HepG2 (cell line): ENCODE data around the gene NXPE4. TPM values are rescaled to one million over a fixed set of nuclear protein-coding genes. Genes with fewer than 3 reads are reported as not detected.

Source experiments
- ATAC-seq: fragments of 200-7000 bp; cut with Tn5 transposase; 3 replicates; pipeline ENCODE4 v1.9.1; 2020; ENCODE audit warnings: mild to moderate bottlenecking, moderate library complexity
- BruUV-seq: library from RNA; stranded (reverse); fragments of 400-500 nt; replicated peaks from 2 replicates; lab custom pipeline; 2021; lab: Mats Ljungman, UMichigan
- CTCF ChIA-PET: fragments of 300-600 bp; formaldehyde crosslinking; extraction: SDS; loops from one replicate; lab custom pipeline; 2021; ENCODE audit warnings: low total read pairs, inconsistent platforms, low intra/inter-chr PET ratio; lab: Yijun Ruan, JAX
- POLR2A ChIA-PET: fragments of 350-600 bp; sonication (Branson Sonifier 250); formaldehyde crosslinking; loops from one replicate; lab custom pipeline; 2020; ENCODE audit warnings: antibody characterized with exemption, inconsistent platforms; lab: Yijun Ruan, JAX
- DNase-seq: peaks from one replicate; pipeline ENCODE4 v3.0.0-alpha.2; 2015; ENCODE audit warnings: low spot score
- FAIRE-seq: peaks from 3 replicates; lab custom pipeline; 2011; peaks lifted over from hg19 to GRCh38; lab: Jason Lieb, UNC
- H2AFZ ChIP-seq: one replicate; pipeline ENCODE4 v1.6.1; 2011; ENCODE audit warnings: low read length, inconsistent platforms
- H3K27ac ChIP-seq: fragments of 300-600 bp; 3 replicates; pipeline ENCODE4 v1.8.0; 2011; ENCODE audit warnings: mixed run types, mild to moderate bottlenecking, mixed read lengths, low read length, inconsistent platforms; ENCODE audit not compliant: insufficient read depth; ENCODE audit errors: extremely low read length
- H3K27me3 ChIP-seq, 2 experiments: fragments of 200-600 bp in 1 of 2; 2 replicates in 1 of 2; 3 replicates in 1 of 2; pipeline versions ENCODE4 v1.6.0 to v1.8.0; 2011; ENCODE audit warnings: low read length in 2 of 2, mild to moderate bottlenecking in 2 of 2, moderate library complexity in 2 of 2, inconsistent platforms in 1 of 2; ENCODE audit not compliant: insufficient read depth in 2 of 2, control insufficient read depth in 1 of 2
- H3K36me3 ChIP-seq, 2 experiments: fragments of 200-600 bp in 1 of 2; replicated peaks in 1 of 2; 2 replicates in 1 of 2; 3 replicates in 1 of 2; pipeline versions ENCODE4 v1.5.1 to v1.8.0; 2011; ENCODE audit warnings: low read length in 2 of 2, inconsistent platforms in 1 of 2; ENCODE audit not compliant: insufficient read depth in 2 of 2, control insufficient read depth in 1 of 2
- H3K4me1 ChIP-seq: 2 replicates; pipeline ENCODE4 v1.5.1; 2012; ENCODE audit warnings: low read length, inconsistent platforms; ENCODE audit not compliant: insufficient read depth
- H3K4me2 ChIP-seq: 2 replicates; pipeline ENCODE4 v1.6.0; 2011; ENCODE audit warnings: low read depth, low read length, inconsistent platforms
- H3K4me3 ChIP-seq, 3 experiments: fragments of 200-600 bp in 1 of 3; sonication (generic), shearing (Covaris generic) in 1 of 3; replicated peaks in 1 of 3; 2 replicates each; pipeline ENCODE4 v1.5.1; 2011 to 2016; ENCODE audit warnings: low read length in 3 of 3, inconsistent platforms in 2 of 3, low read depth in 2 of 3, mild to moderate bottlenecking in 2 of 3, control low read depth in 1 of 3, mixed read lengths in 1 of 3; ENCODE audit not compliant: insufficient read depth in 1 of 3
- H3K79me2 ChIP-seq: one replicate; pipeline ENCODE4 v1.6.1; 2011; ENCODE audit warnings: low read length, inconsistent platforms; ENCODE audit not compliant: insufficient read depth
- H3K9ac ChIP-seq: 2 replicates; pipeline ENCODE4 v1.6.0; 2011; ENCODE audit warnings: mild to moderate bottlenecking, low read depth, low read length, inconsistent platforms; ENCODE audit not compliant: insufficient read depth
- H3K9me3 ChIP-seq: 2 replicates; pipeline ENCODE4 v1.5.1; 2012; ENCODE audit warnings: mild to moderate bottlenecking, low read length
- H4K20me1 ChIP-seq: 2 replicates; pipeline ENCODE4 v1.6.0; 2011; ENCODE audit warnings: inconsistent platforms, mild to moderate bottlenecking, low read length, moderate library complexity; ENCODE audit not compliant: insufficient read depth
- HHEX ChIP-seq: IDR thresholded peaks from 2 replicates; pipeline ENCODE4 v1.6.1; 2016; ENCODE audit warnings: control low read depth
- HMGA1 ChIP-seq: sonication (generic); formaldehyde crosslinking; conservative IDR thresholded peaks from 2 replicates; pipeline ENCODE4 v1.4.0; 2020; ENCODE audit warnings: missing genetic modification reagents
- JUN ChIP-seq: sonication (generic); formaldehyde crosslinking; IDR thresholded peaks from 2 replicates; pipeline ENCODE4 v1.4.0; 2020; ENCODE audit warnings: mild to moderate bottlenecking, missing genetic modification reagents
- KLF16 ChIP-seq, 2 experiments: sonication (generic) in 1 of 2; formaldehyde crosslinking in 1 of 2; IDR thresholded peaks; 2 replicates each; pipeline versions ENCODE4 v1.6.1 to v1.8.0; 2016 to 2023; ENCODE audit warnings: missing genetic modification reagents in 2 of 2, missing compliant biosample characterization in 1 of 2
- PHF20 ChIP-seq: sonication (generic); formaldehyde crosslinking; IDR thresholded peaks from 2 replicates; pipeline ENCODE4 v1.5.0; 2020; ENCODE audit warnings: mild to moderate bottlenecking, missing genetic modification reagents
- SKI ChIP-seq: fragments of 450-650 bp; IDR thresholded peaks from one replicate; pipeline ENCODE4 v1.6.1; 2018; ENCODE audit warnings: mild to moderate bottlenecking; ENCODE audit not compliant: partially characterized antibody
- ZBTB21 ChIP-seq: sonication (generic); formaldehyde crosslinking; IDR thresholded peaks from 2 replicates; pipeline ENCODE4 v1.4.0; 2020; ENCODE audit warnings: missing genetic modification reagents
- ZNF3 ChIP-seq: IDR thresholded peaks from 2 replicates; pipeline ENCODE4 v1.7.0; 2017; ENCODE audit warnings: inconsistent platforms
- ZNF431 ChIP-seq: sonication (generic); formaldehyde crosslinking; IDR thresholded peaks from 2 replicates; pipeline ENCODE4 v1.9.0; 2022; ENCODE audit warnings: missing genetic modification reagents, low read depth, mild to moderate bottlenecking, borderline replicate concordance
- ZNF530 ChIP-seq: sonication (generic); formaldehyde crosslinking; IDR thresholded peaks from 2 replicates; pipeline ENCODE4 v1.5.0; 2020; ENCODE audit warnings: low read depth, mild to moderate bottlenecking, missing genetic modification reagents
- ZNF572 ChIP-seq: sonication (generic); formaldehyde crosslinking; IDR thresholded peaks from 2 replicates; pipeline ENCODE4 v1.5.1; 2020; ENCODE audit warnings: mild to moderate bottlenecking, missing genetic modification reagents
- ZNF576 ChIP-seq: sonication (generic); formaldehyde crosslinking; IDR thresholded peaks from 2 replicates; pipeline ENCODE4 v1.4.0; 2020; ENCODE audit warnings: mild to moderate bottlenecking, missing genetic modification reagents
- ZNF678 ChIP-seq: sonication (generic); formaldehyde crosslinking; IDR thresholded peaks from 2 replicates; pipeline ENCODE4 v1.4.0; 2020; ENCODE audit warnings: mild to moderate bottlenecking, missing genetic modification reagents
- ZZZ3 ChIP-seq: sonication (generic); formaldehyde crosslinking; IDR thresholded peaks from 2 replicates; pipeline ENCODE4 v1.4.0; 2020; ENCODE audit warnings: missing genetic modification reagents, mild to moderate bottlenecking, borderline replicate concordance
- WGBS: methylation state at CpG from one replicate; pipeline ENCODE4 v1.1.6; 2017; ENCODE audit warnings: low lambda C conversion rate; 5-methylcytosine and 5-hydroxymethylcytosine counted together
- in situ Hi-C: cut with HindIII; loops from 2 replicates; pipeline ENCODE4 v1.10.0; 2017; ENCODE audit warnings: low pct_unique_long_range_greater_than_20kb; ENCODE audit not compliant: extremely low pct_ligation_motif_present
- intact Hi-C: fragments of 100-400 bp; cut with micrococcal nuclease; formaldehyde crosslinking; loops from one replicate; pipeline ENCODE4 v1.10.0; 2022; ENCODE audit not compliant: unreplicated experiment
- polyA plus RNA-seq, 8 experiments: library from polyadenylated mRNA; depleted of rRNA in 3 of 8; stranded (reverse) in 7 of 8; unstranded in 1 of 8; fragments of >200 nt; fragmentation: Illumina TruSeq in 4 of 8; extraction: Trizol in 4 of 8; gene quantifications; 2 replicates each; pipeline versions ENCODE4 v1.2.1 to v1.2.3, GENCODE V29; 2011 to 2016; ENCODE audit warnings: low read depth in 4 of 8, missing spikeins in 1 of 8, mixed read lengths in 1 of 8; ENCODE audit not compliant: insufficient read depth in 1 of 8
- total RNA-seq, 5 experiments: library from RNA; depleted of rRNA; stranded (reverse); fragments of >200 nt; fragmentation: Illumina TruSeq; extraction: Trizol; gene quantifications; 2 replicates each; pipeline ENCODE4 v1.2.3, GENCODE V29; 2016; ENCODE audit warnings: low read depth in 1 of 5
- TF ChIP-seq, protein P1 (sequence below): fragments of 450-650 bp; IDR thresholded peaks from 2 replicates; pipeline ENCODE4 v1.6.1; 2016
- TF ChIP-seq, protein P2 (sequence below): sonication (generic); formaldehyde crosslinking; IDR thresholded peaks from 2 replicates; pipeline ENCODE4 v1.5.0; 2020; ENCODE audit warnings: mild to moderate bottlenecking, low read depth, missing genetic modification reagents, borderline replicate concordance

NXPE4 gene
- total and polyA plus RNA-seq, 2 of the 13 experiments (the other 11 are each of a cell fraction or from before 2014, with no cell fraction given): not detected

GRCh38 chr11:114625294-114625693 lies 29.7 kb upstream of the NXPE4 start:
- Histone ChIP-seq H3K9me3 (peaks cover 53% of the 10 kb centered on the region), H2AFZ (no peak overlapping the region), H3K27me3 (no peaks in the 10 kb centered on the region), H3K4me2 (no peak overlapping the region), H3K36me3 (no peaks in the 10 kb centered on the region), H3K27ac (no peak overlapping the region), H4K20me1 (no peaks in the 10 kb centered on the region), H3K79me2 (no peaks in the 10 kb centered on the region), H3K4me3 (no peak overlapping the region), H3K4me1 (no peaks in the 10 kb centered on the region), H3K9ac (no peak overlapping the region)
- BruUV-seq: no TSS peak
- WGBS: 4% methylated on average over 7 of the region's 7 CpGs
- CTCF ChIA-PET: no interaction called here
- TF ChIP-seq, protein P1, sequence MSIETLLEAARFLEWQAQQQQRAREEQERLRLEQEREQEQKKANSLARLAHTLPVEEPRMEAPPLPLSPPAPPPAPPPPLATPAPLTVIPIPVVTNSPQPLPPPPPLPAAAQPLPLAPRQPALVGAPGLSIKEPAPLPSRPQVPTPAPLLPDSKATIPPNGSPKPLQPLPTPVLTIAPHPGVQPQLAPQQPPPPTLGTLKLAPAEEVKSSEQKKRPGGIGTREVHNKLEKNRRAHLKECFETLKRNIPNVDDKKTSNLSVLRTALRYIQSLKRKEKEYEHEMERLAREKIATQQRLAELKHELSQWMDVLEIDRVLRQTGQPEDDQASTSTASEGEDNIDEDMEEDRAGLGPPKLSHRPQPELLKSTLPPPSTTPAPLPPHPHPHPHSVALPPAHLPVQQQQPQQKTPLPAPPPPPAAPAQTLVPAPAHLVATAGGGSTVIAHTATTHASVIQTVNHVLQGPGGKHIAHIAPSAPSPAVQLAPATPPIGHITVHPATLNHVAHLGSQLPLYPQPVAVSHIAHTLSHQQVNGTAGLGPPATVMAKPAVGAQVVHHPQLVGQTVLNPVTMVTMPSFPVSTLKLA: peak; percentile 59
- TF ChIP-seq HHEX: no peak
- in situ Hi-C loops: no loop called here
- ATAC-seq (no peak), DNase-seq (no peak), FAIRE-seq (no peak)
- intact Hi-C loops: no loop called here
- POLR2A ChIA-PET: no interaction called here

GRCh38 chr11:114624455-114625207 lies 29.0 kb upstream of the NXPE4 start:
- H3K27ac ChIP-seq: no peak overlapping the region
- no peaks in the 10 kb centered on the region for H3K36me3 ChIP-seq
- H3K4me1 ChIP-seq: no peaks in the 10 kb centered on the region
- no peak overlapping the region for H3K9ac ChIP-seq
- FAIRE-seq (no peak), ATAC-seq (no peak), DNase-seq (no peak)
- no TSS peak for BruUV-seq
- H3K4me2 ChIP-seq: no peak overlapping the region
- no peak overlapping the region for H3K4me3 ChIP-seq
- WGBS: 3% methylated on average over 6 of the region's 10 CpGs
- H4K20me1 ChIP-seq: no peaks in the 10 kb centered on the region
- in situ Hi-C loops: no loop called here
- H3K27me3 ChIP-seq: no peaks in the 10 kb centered on the region
- no peaks in the 10 kb centered on the region for H3K79me2 ChIP-seq
- POLR2A ChIA-PET: no interaction called here
- CTCF ChIA-PET: no interaction called here
- intact Hi-C loops: no loop called here
- H3K9me3 ChIP-seq: peaks cover 60% of the 10 kb centered on the region
- no peak overlapping the region for H2AFZ ChIP-seq
- no peak for TF ChIP-seq ZNF572 (CRISPR knock-in tag)
- TF ChIP-seq, protein P2, sequence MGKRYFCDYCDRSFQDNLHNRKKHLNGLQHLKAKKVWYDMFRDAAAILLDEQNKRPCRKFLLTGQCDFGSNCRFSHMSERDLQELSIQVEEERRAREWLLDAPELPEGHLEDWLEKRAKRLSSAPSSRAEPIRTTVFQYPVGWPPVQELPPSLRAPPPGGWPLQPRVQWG (CRISPR knock-in tag): no peak
- no peak for TF ChIP-seq ZNF3 (CRISPR knock-in tag)
- no peak for TF ChIP-seq PHF20 (CRISPR knock-in tag)
- no peak for TF ChIP-seq JUN (CRISPR knock-in tag)
- TF ChIP-seq ZNF431 (CRISPR knock-in tag): no peak
- no peak for TF ChIP-seq ZNF576 (CRISPR knock-in tag)
- no peak for TF ChIP-seq KLF16 (CRISPR knock-in tag; IDR thresholded peaks at IDR 0.05)
- no peak for TF ChIP-seq ZNF678 (CRISPR knock-in tag)
- no peak for TF ChIP-seq ZNF530 (CRISPR knock-in tag)
- TF ChIP-seq ZZZ3 (CRISPR knock-in tag): no peak
- TF ChIP-seq ZBTB21 (CRISPR knock-in tag): no peak
- TF ChIP-seq SKI: no peak
- TF ChIP-seq HMGA1 (CRISPR knock-in tag): no peak
